GM19463 (cell line): Measurements from ENCODE around the gene CHI3L1.

Experiments
- ATAC-seq: cut with Tn5 transposase; IDR thresholded peaks from one replicate; pipeline ENCODE4 v1.9.1; 2021; ENCODE audit warnings: mild to moderate bottlenecking, moderate library complexity; ENCODE audit not compliant: unreplicated experiment

The CHI3L1 gene

DNA sequence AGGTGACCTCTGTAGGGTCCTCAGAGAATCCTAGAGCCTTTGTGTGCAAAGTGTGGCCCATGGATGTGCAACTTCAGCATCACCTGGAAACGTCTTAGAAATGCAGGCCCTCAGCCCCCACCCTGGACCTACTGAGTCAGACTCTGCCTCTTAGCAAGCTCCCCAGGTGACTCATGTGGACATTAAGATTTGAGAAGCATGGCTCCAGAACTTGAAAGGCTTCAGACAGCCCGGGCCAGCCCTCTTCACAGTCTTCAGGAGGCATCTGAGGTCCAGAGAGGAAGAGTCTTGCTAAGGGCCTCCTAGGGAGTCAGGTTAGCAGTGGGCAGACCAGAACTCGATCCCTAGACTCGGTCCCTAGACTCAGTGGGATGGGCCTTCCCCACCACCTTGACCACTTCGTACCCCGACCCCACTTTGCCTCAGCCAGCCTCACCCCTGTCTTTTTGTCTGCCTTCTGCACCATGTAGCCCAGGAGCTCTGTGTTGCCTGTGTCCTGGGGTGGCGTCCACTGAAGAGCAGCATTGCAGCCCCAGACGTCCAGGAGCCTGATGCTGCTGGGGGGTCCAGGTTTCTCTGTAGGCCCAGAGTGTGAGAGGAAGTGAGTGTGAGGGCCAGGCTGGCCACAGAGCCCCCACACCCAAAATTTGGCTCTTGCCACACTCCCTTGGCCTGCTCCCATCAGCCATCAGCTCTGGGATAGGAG is 15.7 kb downstream of the CHI3L1 start:
- no peak for ATAC-seq

GRCh38 chr1:203169770-203170520 is 16.6 kb downstream of the CHI3L1 start:
- no peak for ATAC-seq

- ATAC-seq: no peak
These were observed 17.5 kb downstream of the CHI3L1 start for GRCh38 chr1:203168991-203169390.

- no peak for ATAC-seq
These were observed 18.2 kb downstream of the CHI3L1 start for GRCh38 chr1:203168256-203168786.

DNA sequence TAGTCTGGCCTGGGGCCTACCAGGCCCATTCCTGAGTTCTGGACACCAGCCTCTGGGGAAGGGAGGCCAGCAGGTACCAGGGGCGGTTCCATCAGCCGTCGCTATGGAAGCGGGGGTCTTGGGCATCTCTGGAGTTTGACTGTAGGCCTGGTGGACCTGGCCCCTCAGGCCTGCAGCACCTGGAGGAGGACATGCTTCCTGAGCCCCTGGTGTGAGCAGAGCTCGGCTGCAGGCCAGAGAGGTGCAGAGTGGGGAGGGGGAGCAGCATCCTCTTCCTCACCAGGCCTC is 18.6 kb downstream of the CHI3L1 start:
- no peak for ATAC-seq

GRCh38 chr1:203167026-203167912 is 19.2 kb downstream of the CHI3L1 start:
- no peak for ATAC-seq

DNA sequence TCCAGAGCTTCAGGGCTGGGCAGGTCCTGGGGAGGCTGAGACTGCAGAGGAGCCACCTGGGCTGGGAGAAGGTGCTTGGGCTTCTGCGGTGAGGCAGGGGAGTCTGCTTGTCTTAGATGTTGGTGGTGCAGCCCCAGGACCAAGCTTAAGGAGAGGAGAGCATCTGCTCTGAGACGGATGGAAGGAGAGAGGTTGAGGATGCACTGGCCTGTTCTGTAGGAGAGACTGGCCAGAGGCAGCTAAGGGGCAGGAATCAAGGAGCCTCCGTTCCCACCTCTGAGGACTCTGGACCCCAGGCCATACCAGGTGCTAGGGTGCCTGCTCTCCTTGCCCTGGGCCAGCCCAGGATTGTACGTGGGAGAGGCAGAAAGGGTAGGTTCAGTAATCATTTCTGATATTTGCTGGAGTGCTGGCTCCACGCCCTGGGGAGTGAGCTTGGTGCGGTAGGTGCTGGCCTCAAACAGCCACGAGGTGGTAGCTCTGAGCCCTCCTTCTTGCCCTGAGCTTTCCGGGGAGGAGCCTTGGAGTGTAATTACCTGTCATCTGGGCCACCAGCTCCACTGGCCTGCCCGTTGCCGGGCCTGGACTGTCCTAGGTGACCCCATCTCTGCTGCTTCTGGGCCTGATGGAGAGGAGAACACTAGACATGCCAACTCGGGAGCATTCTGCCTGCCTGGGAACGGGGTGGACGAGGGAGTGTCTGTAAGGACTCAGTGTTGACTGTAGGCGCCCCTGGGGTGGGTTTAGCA is 20.1 kb downstream of the CHI3L1 start:
- no peak for ATAC-seq

DNA sequence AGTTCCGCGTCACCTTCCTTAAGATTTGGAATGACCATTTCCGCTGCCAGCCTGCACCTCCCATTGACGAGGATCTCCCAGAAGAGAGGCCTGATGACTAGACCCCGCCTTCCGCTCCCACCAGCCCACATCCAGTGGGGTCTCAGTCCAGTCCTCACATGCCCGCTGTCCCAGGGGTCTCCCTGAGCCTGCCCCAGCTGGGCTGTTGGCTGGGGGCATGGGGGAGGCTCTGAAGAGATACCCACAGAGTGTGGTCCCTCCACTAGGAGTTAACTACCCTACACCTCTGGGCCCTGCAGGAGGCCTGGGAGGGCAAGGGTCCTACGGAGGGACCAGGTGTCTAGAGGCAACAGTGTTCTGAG is 20.7 kb downstream of the CHI3L1 start:
- no peak for ATAC-seq

DNA sequence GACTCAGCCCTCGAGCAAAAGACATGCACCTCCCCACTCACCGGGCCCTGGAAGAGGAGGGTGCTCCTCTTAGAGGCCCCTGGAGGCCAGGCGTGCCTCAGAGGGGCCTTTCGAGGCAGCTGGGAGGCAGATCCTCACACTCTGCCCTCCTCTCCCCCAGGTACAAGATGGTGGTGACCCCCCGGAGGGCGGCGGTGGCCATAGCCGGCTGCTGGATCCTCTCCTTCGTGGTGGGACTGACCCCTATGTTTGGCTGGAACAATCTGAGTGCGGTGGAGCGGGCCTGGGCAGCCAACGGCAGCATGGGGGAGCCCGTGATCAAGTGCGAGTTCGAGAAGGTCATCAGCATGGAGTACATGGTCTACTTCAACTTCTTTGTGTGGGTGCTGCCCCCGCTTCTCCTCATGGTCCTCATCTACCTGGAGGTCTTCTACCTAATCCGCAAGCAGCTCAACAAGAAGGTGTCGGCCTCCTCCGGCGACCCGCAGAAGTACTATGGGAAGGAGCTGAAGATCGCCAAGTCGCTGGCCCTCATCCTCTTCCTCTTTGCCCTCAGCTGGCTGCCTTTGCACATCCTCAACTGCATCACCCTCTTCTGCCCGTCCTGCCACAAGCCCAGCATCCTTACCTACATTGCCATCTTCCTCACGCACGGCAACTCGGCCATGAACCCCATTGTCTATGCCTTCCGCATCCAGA is 21.3 kb downstream of the CHI3L1 start:
- ATAC-seq: no peak

- no peak for ATAC-seq
These were observed 22.4 kb downstream of the CHI3L1 start for GRCh38 chr1:203163891-203164635.

- ATAC-seq: no peak
These were observed 24.1 kb downstream of the CHI3L1 start for GRCh38 chr1:203162403-203162802.

DNA sequence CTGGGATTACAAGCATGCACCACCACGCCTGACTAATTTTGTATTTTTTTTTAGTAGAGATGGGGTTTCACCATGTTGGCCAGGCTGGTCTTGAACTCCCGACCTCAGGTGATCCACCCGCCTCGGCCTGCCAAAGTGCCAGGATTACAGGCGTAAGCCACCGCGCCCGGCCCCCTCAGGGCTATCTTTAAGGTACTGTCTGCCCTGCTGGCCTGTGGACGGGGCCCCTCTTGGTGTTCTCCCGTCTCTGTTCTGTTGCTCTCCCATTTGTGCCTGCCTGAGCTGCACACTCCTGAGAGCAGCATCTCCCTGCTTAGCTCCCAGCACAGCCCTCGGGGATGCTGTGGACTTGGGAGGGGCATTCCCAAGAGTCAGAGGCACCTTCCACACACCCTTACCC is 24.8 kb downstream of the CHI3L1 start:
- no peak for ATAC-seq

DNA sequence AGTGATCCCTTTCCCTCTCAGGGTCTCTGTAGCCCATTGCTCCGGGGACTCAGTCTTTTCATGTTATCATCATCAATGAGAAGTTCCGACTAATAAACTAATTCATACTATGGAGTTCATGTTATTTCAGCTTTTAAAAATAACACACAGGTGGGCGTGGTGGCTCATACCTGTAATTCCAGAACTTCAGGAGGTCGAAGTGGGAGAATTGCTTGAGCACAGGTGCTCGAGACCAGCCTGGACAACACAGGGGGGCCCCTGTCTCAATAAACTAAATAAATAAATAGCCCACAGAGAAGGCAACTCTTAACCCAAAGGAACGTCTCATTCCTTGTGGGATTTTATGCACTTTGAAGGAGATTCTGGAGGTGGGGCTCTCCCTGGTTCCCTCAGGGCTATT is 25.3 kb downstream of the CHI3L1 start:
- ATAC-seq: no peak

GRCh38 chr1:203159844-203160243 is 26.7 kb downstream of the CHI3L1 start:
- ATAC-seq: no peak

GRCh38 chr1:203158960-203159665 is 27.4 kb downstream of the CHI3L1 start:
- ATAC-seq: no peak

DNA sequence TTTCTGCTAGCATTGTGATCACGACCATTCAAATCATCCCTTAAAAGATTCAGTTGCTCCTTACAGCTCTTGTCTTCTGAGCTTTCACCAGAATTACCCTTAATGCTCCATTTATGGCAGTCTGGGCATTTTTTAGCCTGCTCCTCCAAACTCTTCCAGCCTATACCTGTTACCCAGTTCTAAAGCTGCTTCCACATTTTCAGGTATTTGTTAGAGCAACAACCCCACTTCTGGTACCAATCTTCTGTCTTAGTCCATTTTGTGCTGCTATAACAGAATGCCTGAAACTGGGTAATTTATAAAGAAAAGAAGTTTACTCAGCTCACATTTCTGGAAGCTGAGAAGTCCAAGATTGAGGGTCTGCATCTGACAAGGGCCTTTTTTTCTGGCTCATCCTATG is 28.1 kb downstream of the CHI3L1 start:
- ATAC-seq: no peak

- no peak for ATAC-seq
These were observed 30.2 kb downstream of the CHI3L1 start for GRCh38 chr1:203156280-203156679.

DNA sequence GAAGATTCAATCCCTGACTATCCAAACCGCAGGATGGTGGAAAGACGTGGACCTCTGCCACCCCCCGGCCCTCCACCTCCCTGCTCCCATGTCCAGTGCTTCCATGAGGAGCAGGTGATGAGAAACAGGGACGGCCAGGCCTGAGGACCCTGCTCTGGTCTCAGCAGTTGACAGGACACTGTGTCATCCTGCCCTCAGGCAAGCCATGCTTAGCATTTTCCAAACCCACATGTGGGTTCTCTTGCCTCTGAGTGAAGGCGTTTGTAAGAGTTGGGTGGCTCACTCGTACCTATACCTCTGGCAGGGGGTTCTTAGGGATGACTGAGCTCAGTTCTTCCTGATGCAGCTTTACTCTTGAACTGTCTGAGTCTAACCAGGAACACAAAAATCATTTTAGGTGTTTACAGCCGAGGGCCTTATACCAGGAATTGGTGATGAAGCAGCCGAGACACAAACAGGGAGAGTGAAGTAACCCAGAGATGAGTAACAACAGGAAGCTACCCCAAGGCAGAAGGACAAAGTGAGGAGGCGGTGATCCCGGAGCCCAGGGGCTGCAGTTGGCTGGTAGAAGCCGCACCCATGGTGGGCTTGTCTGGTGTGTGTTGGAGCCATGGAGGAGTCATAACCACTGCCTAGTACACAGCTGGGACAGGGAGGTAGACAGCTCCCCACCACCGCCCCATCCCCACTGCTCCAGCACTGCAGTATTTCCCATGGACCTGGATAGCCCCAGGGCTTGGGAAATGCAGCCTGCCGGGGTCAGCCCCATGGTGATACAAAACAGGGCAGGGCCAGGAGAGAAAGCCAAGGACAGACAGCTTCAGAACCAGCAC is 32.3 kb downstream of the CHI3L1 start:
- ATAC-seq: no peak
